Epithelial cell of umbilical artery (primary cell): Measurements from ENCODE around the gene BRD7. TPM values are rescaled to one million over a fixed set of nuclear protein-coding genes. Genes with fewer than 3 reads are reported as not detected.

Source experiments
- total RNA-seq: library from RNA; depleted of rRNA; stranded (reverse); fragments of >200 nt; gene quantifications from 2 replicates; pipeline ENCODE4 v1.2.3, GENCODE V29; 2014

The BRD7 gene
- total RNA-seq = 33.8 and 38.8 TPM in 2 replicates

GRCh38 chr16:50368410-50369132, at the start of gene BRD7:
Gene BRD7 (minus strand): TSS chr16:50368988. CDS start chr16:50368774, 214 bp downstream.

DNA sequence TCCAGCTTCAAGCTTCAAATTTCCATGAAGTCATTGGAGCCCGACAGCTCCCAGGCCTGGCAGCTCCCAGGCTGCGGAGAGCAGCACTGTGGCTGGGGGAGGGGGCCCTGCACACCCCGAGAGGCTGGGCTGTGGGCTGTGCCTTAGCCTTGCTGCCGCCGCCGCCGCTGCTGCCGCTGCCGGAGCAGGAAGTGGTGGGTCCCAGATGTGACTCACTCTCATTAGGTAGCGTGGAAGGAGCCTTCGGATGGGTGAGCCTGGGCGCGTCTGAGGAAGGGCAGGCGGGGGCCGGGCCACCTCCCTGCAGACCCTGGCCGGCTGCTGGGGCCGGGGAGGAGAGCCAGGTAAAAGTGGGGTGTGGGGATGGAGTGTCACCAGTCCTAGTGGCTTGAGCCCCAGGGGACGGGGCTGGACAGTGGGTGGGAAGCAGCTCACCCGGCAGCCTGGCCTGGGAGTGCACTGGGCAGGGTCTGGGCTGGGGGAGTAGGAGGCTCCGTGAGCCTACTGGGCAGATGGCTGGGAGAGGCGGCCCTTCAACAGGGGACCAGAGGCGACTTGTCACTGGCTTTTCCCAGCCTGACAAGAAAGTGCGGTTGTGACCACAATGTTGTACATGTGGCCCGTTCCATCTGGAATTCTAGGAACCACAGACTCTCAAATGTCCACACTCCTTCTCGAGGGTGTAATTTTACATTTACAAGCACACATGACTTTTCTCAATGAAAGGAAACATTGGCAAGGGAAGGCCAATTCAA, 102.3 kb downstream of the BRD7 start, which contains the start of gene ADCY7:
Gene ADCY7 (plus strand): TSS at position 215 of the 755 bp plus-strand sequence. CDS start 21,629 bp downstream, outside the sequence.

Other genes starting within 250 kb of the BRD7 start
- gene TENT4B, start 215.7 kb downstream of the BRD7 start, total RNA-seq = 7.1 and 14.4 TPM in 2 replicates
- gene ADCY7, start 102.4 kb downstream of the BRD7 start, total RNA-seq = 22.1 and 35.3 TPM in 2 replicates
- gene NKD1, start 179.4 kb upstream of the BRD7 start, total RNA-seq = under 0.01 TPM in 2 replicates